HG03025 (cell line): ENCODE data around the gene YEATS2.

ENCODE experiments used
- ATAC-seq: cut with Tn5 transposase; IDR thresholded peaks from one replicate; pipeline ENCODE4 v1.9.1; 2021; ENCODE audit warnings: mild to moderate bottlenecking, moderate library complexity; ENCODE audit not compliant: unreplicated experiment, low FRiP score

YEATS2 gene

DNA sequence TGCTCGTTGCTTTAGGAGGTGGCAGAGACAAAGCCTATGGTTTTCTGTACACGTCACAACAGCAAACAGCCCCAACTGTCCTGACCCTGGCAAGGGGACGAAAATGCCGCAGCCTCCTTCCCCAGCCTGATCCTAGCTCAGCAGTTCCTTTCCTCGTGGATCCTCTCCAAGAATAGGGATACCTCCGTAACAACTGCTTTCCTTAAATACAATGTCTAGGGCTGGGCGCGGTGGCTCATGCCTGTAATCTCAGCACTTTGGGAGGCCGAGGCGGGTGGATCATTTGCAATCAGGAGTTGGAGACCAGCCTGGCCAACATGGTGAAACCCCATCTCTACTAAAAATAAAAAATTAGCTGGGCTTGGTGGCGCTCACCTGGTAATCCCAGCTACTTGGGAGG, 110.8 kb downstream of the YEATS2 start:
- no peak for ATAC-seq

GRCh38 chr3:183809270-183809669, 111.7 kb downstream of the YEATS2 start:
- no peak for ATAC-seq

- no peak for ATAC-seq
These were observed 113.3 kb downstream of the YEATS2 start for GRCh38 chr3:183810643-183811594.

DNA sequence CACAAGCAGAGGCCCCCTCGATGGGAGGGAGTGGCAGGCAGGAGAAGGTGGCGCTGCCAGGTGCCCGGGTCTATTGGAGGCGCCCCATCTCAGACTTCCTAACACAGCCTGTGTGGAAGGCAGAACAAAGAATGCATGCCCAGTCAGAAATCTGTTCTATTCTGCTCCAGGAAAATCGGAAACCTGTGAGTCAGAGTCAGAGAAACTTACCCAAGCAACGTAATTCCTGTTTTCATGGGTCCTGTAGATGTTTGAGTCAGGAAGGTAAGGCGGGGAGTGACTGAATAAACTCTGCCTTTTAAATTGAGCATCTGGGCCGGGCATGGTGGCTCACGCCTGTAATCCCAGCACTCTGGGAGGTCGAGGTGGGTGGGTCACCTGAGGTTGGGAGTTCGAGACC, 114.0 kb downstream of the YEATS2 start:
- ATAC-seq = no peak

DNA sequence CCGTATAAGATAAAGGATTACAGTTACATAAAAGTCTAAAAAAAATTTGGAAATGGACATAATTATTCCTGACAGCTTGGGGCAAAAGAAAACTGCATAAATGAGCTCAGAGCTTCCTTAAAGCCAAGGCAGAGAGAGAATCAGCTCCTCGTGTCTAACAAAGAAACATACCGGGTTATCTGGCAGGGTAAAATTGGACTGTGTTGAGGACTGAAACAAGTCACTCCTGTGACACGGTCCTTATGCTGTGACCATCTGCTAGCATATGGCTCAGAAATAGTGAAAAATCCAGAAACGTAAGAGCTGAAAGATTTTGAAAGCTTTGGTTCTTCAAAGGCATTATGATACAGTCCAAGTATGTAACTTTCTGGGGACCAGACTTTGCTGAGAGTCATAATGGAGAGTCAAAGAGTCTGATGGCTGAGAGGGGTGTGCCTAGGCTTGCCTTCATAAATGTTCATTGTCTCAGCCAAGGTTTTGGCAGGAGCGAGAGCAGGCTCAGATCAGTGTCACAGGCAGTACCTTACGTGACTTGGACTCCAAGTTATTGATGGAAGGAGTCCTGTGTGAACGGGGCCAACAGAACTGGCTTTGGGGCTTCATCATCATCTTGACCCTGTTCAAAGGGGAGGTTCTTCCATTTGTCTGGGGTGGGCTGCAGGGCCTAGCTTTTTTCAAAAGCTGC, 115.3 kb downstream of the YEATS2 start:
- ATAC-seq = no peak

DNA sequence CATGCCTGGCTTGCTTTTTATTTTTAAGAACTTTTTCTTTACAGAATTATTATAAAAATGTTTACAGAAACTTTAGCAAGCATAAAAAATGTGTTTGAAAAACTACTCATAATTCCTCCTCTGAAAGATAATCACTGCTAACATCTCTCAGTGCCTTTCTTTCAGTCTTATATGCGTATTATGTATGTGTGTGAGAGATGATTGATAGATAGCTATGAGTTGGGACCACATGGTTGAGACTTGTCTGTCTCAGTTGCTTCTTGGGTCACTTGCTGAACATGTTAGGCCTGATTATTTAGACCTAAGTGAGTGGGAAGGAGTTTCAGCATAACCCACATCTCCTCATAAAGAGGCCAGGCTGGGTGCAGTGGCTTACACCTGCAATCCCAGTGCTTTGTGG, 116.6 kb downstream of the YEATS2 start:
- no peak for ATAC-seq

- ATAC-seq = no peak
These were observed 118.0 kb downstream of the YEATS2 start for GRCh38 chr3:183815563-183815940.

GRCh38 chr3:183815951-183816475, 118.4 kb downstream of the YEATS2 start:
- ATAC-seq = no peak

- ATAC-seq = no peak
These were observed 119.3 kb downstream of the YEATS2 start for GRCh38 chr3:183816681-183817510.

GRCh38 chr3:183817639-183818038, 120.0 kb downstream of the YEATS2 start:
- no peak for ATAC-seq

- ATAC-seq = no peak
These were observed 120.5 kb downstream of the YEATS2 start for GRCh38 chr3:183818041-183818620.

DNA sequence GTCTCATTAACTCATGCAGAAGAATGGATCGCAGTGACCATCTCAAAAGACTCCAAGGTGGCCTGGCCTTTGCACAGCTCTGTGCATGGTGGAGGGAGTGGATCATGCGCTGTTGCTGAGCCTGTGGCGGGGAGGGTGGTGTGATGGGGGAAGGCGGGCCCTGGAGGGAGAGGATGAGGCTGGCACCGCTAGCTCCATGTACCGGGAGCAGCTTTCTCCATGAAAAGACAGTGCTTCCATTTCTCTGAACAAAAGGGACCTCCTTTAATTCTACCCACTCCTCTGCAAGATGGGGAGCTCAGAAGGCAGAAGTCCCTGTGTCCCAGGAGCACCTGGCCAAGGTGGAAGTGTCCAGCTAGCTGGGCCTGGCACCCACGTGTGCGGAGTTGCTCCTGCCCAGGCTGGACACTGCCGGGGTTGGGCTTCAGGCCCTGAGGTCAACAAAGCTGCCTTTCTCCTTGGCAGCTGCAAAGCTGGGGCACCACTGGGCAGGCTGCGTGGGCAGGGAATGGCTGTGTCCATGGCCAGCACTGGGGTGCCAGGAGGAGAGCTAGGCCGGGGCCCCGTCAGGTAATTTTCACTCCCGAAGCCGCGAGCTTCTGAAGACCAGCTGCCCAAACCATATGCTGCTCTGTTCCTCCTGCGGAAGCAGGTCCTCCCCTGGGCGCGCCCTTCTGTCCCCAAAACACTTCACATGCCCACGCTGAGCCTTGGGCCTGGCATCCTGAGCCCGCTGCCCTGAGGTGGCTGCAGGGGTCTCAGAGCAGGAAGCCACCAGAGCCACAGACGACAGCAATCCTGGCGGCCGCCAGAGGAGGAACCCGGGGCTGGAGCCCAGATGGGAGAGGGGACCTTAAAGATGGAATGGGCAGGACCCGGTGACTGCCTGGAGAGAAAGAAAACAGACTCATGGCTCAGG, 121.4 kb downstream of the YEATS2 start:
- no peak for ATAC-seq

- ATAC-seq = no peak
These were observed 122.2 kb downstream of the YEATS2 start for GRCh38 chr3:183819831-183820230.

DNA sequence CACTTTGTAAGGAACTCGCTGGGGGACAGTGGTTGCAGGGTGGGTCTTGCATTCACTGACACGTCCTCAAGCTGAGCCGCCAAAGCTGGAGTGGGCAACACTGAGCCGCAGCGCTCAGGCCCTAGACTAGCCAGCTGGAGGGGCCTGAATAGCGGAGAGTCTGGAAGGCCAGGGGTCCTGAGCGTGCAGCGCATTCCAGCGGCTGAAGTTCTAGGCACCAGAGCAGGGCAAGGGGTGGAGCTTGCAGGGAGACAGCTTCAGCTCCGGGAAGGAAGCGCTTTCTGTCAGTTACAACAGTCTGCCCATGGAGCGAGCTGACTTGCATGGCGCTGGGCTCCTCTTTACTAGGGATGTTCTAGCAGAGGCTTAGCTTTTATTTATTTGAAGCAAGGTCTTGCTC, 125.0 kb downstream of the YEATS2 start:
- no peak for ATAC-seq

- ATAC-seq = no peak
These were observed 126.4 kb downstream of the YEATS2 start for GRCh38 chr3:183823963-183824362.

GRCh38 chr3:183824761-183825455, 127.3 kb downstream of the YEATS2 start:
- ATAC-seq = no peak

DNA sequence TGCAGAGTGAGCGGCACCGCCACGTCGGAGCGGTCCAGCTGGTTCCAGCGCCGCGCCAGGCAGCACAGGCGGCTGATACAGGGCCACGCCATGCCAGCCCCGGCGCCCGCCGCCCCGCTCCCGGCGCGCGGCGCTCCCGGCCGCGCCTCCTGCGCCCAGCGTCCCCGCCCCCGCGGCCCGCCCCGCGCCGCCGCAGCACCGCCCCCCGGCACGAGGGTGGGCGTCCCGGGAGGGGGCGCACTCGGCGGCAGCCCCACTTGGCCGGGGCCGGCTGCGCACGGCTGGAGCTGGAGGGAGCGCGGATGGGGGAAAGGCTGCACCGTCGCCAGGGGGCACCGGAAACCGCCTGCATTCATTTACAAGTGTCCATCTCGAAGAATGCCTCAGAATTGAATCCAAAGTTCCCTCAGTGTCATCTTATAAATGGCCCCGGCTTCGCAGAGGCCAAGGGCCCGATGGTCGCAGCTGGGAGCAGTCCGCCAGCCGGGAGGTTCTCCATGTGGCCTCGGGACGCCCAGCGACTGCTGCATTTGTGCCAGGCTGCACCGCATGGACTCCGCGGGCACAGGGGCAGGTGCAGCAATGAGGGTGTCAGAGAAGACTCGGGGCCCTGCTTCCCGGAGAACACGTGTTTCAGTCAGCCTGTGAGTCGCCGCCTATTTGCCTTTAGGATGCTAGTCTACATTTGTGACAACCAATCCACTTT, 128.0 kb downstream of the YEATS2 start, which contains the start of gene MAP6D1:
Gene MAP6D1 (minus strand): TSS at position 122 of the 706 bp plus-strand sequence. CDS start 30 bp downstream, at position 92.
- ATAC-seq = no peak
